Keratinocyte (primary cell): Measurements from ENCODE around the gene ANKRD31.

Source experiments
- CTCF ChIP-seq, 3 experiments: IDR thresholded peaks in 1 of 3; conservative IDR thresholded peaks in 1 of 3; optimal IDR thresholded peaks in 1 of 3; 2 replicates in 2 of 3; 3 replicates in 1 of 3; pipeline versions ENCODE3 to v1.5.1; 2011; ENCODE audit warnings: low read length in 3 of 3, mild to moderate bottlenecking in 3 of 3, moderate library complexity in 2 of 3, control low read depth in 1 of 3, inconsistent platforms in 1 of 3; ENCODE audit not compliant: insufficient read depth in 2 of 3; ENCODE audit errors: extremely low read depth in 1 of 3
- EZH2 ChIP-seq: IDR thresholded peaks from one replicate; pipeline ENCODE4 v1.6.1; 2012; ENCODE audit warnings: inconsistent platforms, mild to moderate bottlenecking, low read length, moderate library complexity

- TF ChIP-seq CTCF (optimal IDR thresholded peaks at IDR 0.05 in 1 of 3, IDR thresholded peaks at IDR 0.05 in 1 of 3, conservative IDR thresholded peaks at IDR 0.05 in 1 of 3; ENCODE audit: extremely low read depth in 1 of 3, insufficient read depth in 2 of 3, low read length in 3 of 3) (no peak), EZH2 (no peak)
Measured at GRCh38 chr5:75116856-75117255, 119.8 kb downstream of the ANKRD31 start.
